HG02623 (cell line): ENCODE results near the gene GAA.

Source experiments
- ATAC-seq: cut with Tn5 transposase; IDR thresholded peaks from one replicate; pipeline ENCODE4 v1.9.1; 2021; ENCODE audit warnings: moderate library complexity; ENCODE audit not compliant: unreplicated experiment

Gene GAA

DNA sequence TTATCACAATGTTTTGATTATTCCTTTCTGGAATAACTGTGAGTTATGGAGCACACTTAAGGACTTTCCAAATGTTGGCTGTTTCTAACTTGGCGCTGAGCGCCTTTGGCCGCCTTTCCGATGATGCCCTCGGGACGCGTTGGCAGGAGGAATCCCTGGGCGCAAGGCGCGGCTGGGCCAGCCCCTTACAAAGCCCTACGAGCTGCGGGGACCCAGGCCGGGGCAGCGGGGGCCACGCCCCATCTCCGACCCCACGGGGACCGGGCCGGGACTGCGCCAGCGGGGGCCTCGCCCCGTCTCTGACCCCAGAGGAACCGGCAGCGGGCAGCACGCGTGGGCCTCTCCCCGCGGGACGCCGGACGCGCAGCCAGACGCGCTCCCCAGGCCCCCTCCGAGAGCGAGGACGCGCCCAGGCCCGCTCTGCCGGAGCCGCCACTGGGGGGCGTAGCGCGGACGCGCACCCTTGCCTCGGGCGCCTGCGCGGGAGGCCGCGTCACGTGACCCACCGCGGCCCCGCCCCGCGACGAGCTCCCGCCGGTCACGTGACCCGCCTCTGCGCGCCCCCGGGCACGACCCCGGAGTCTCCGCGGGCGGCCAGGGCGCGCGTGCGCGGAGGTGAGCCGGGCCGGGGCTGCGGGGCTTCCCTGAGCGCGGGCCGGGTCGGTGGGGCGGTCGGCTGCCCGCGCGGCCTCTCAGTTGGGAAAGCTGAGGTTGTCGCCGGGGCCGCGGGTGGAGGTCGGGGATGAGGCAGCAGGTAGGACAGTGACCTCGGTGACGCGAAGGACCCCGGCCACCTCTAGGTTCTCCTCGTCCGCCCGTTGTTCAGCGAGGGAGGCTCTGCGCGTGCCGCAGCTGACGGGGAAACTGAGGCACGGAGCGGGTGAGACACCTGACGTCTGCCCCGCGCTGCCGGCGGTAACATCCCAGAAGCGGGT is at the start of gene GAA:
Gene GAA, plus strand, starts transcription at position 571 of the 935 bp plus-strand sequence. CDS start 3,006 bp downstream, outside the sequence.
- ATAC-seq: peak; percentile 65

DNA sequence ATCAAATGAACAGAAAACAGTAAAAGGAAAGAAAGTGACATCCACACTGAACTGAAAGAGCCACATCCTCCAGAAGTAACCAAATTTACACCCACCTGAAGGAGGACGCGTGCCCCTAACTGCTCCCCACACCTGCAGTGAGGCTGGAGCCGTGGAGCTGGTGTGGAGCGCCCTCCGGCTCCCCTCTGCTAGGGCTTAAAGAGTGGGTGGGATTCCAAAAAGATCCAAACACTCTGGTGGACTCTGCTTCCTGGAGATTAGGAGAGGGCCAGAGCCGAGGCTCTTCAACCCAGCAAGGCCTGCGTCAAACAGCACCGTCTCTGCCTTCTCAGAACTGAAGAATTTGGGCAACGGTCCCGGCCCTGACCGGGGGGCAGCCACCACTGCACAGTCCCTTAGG is 49.7 kb upstream of the GAA start:
- ATAC-seq: no peak

DNA sequence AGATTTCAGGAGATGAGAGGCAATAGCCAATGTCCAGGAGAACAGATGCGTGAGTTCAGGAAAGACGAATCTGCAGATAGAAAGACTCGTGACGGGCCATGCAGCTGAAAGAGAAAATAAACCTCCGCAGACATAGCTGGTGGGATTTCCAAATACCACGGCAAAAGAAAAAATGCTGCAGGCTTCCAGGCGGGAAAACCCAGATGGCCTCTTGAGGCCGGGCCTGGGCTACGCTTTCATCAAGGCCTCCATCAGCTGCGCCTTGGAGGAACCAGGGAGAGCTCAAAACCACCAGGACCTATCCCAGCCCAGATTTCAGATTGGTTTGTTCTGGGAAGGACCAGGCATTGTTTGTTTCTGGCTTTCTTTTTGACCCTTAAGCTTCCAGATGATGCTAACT is 48.3 kb upstream of the GAA start:
- ATAC-seq: no peak

DNA sequence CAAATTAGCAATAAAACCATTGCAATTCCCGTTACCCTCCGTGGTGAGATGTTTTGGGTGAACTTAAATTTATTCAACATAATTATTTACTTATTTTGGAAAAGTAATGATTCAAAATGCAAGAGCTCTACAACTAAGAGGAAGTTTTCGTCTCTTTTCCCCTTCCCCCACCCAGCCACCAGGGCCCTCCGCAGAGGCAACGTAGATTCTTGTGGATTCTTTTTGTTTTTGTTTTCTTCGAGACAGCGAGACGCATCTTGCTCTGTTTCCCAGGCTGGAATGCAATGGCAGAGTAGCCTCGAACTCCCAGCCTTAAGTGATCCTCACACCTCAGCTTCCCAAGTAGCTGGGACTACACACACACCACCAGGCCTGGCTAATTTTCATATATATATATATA is 45.8 kb upstream of the GAA start:
- ATAC-seq: no peak

DNA sequence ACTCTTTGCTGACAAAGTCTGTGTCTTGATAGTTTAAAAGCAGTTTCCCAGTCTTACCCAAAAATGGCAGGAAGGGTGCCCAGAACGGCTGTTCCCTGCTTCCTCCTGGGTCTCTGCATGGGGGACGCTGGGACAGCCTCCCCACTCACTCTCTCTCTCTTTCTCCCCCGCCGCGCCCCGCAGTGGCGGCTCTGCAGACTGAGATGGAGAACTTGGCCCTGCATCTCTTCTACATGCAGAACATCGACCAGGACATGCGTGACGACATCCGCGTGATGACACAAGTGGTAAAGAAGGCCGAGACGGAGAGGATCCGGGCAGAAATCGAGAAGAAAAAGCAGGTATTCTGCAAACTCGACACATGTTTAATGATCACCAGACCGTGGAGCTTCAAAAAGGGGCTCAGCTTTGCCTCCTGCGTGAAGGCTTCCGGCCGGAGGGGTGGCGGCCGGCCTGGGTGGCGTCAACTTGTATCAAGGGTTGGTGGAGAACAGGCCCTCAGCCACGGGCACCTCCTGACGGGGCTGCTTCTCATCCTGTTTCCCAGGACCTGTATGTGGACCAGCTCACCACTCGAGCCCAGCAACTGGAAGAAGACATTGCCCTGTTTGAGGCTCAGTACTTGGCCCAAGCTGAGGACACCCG is 42.9 kb upstream of the GAA start:
- no peak for ATAC-seq

DNA sequence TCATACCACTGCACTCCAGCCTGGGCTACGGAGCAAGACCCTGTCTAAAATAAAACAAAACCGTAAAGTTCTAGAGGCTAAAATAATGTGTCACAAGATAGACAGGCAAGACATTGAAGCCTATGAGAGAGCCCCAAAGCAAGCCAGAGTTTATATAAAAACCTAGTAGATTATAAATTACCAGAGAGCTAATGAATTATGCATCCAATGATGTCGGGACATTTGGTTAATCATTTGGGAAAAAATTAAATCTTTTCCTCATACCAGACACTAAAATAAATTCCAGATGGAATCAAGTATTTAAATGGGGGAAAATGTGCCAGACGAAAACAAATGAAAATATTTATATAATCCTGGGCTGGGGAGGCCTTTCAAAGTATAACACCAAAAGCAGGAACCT is 40.7 kb upstream of the GAA start:
- ATAC-seq: no peak

DNA sequence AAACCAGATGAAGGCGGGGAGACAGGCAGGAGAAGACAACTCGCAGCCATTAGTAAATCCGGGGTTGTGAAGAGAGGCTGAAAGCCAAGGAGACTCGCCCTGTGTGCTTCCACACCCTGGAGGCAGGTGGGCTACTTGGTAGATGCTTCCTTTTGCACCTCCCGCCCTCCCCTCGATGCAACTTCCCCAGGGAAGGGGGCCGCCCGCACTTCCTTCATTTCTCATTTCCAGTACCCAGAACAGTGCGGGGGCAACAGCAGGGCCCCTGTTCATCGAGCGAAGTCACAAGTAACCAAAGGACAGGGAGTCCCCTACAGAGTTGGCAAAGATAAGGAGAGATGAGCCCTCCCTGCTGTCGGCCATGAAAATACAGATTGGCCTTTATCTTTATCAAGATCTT is 40.0 kb upstream of the GAA start:
- ATAC-seq: no peak

DNA sequence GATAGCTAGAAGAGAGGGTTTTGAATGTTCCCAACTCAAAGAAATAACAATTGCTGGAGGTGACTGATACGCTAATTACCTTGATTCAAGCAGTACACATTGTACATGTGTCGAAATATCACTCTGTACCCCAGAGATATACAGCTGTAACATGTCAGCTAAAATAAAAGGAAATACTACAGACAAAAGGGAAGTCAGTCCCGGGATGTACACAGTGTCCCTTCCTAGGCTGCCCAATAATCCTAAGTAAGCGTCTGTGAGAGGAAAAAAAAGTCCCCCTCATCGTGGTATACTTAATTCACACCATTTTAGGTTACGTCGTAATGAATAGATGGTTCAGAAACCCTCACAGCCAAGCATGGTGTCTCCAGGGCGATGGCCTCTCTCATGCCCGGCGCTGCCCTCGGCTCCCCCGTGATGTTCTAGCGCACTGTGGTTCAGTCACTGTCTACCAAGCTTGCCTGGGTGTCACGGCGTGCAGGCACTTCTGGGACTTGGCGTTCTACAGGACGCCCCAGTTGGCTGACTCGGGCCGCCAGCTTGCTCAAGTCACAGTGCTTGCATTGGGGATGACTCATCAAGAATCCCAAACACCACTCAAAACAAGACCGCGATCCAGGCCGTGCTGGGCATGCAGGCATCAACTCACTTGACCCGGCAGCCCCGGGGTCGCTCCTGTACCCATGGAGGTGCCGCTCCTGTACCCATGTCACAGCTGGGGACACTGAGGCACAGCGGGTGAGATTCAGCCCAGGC is 37.4 kb upstream of the GAA start:
- ATAC-seq: no peak

DNA sequence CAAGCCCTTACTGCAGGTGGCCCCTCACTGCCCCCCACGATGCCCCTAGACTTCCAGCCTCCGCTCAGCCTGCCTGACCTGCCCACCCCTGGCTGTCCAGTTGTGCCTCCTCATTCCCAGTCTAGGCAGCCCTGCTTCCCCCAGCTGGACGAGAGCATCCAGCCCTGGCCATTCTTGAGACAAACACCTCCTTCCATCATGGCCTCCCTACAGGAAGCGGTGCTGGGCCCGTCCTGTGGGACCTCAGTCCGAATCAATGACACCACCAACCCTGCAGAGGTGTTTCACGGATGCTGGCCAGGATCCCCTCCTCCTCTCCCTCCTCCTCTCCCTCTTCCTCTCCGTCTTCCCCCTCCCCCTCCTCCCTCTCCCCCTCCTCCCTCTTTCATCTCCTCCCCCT is 36.7 kb upstream of the GAA start:
- no peak for ATAC-seq

DNA sequence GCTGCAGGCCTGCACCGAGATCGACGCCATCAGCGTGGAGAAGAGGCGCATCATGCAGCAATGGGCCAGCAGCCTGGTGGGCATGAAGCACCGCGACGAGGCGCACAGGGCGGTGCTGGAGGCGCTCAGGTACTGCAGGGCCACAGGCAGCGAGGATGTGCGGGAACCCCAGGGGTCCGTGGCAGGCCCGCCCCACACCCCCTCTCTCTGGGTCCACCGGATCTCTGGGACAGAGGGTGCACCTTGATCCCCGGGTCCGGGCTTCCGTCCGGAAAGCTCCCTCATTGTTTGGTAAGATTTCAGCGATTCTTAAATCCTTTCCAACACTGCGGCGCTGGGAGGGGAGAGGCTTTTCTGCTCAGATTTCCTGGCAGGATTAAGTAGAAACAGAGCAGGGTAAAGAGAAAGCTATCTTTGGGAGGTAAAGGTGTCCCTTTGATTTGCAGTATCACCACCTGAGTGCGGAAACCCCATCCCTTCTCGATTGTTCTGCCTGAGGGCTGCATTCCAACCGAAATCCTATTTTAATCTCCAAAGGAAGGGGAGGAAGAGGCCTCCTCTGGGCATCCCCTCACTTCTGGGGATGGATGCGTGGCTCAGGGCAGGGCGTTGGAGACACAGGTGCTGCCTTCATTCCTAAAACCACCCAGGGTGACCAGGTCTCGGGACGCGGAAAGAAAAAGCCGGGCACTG is 35.8 kb upstream of the GAA start:
- no peak for ATAC-seq

DNA sequence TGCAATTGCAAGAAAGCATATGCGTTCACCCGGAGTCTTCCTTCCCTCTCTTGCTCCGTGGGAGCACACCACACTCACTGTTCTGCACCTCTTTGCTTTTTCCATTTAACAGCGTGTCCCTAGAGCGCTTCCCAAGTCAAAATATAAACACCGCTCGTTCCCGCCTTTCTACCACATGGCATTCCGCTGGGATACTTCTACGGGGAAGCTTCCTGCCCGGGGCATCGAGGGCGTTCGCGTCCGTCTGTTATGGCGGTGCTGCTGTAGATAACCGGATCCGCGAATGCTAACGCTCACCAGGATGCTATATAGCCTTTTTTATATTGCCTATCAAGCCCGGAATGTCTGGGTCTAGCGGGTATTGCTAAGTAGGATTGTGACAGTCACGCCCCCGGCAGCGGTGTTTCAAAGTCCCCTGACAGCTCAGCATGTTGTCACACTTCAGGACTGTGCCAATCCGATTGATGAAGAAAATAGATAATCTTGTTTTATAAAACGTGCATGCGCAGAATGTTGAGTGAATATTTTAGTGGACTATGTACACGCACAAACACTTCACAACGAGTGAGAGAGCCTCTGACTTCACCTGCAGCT is 33.9 kb upstream of the GAA start:
- no peak for ATAC-seq

DNA sequence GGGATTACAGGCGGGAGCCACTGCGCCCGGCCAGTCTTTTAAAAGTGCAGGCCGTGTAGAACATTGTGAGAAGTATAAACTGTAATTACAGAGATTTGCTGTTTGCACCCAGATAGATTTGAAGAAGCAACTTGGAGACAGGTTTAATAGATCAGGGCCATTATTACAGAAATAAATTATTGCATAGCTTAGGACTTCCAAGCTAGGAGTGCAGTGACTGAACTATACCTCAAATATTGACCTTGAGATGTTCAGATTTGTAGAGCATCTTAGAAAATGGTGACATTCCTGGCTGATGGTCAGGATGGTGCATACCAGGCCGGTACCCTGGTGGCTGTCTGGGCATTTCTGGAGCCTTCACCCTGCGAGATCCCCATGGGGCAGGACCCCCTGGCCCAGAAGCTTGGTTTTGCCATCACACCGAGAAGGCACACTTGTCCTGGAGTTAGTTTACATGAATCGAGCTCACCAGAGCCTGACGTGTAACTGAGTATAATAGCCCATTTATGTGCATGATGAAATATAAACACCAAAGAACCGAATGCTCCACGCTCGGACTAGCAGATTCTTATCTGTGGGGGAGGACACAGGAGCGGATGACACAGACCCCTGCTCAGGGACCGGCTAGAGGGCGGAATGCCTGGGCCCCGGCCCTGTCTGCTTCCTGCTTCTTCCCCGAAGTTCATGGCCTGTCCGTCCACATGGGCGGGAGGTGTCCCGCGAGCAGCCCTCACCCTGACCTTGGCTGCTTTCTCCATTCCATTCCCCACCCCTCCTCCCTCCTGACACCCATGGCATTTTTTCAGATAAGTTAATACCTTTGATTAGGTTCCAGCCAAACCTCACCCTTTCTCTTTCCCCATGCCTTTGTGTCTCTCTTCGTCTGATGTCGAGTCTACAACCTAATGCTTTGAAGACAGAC is 32.8 kb upstream of the GAA start:
- ATAC-seq: no peak

DNA sequence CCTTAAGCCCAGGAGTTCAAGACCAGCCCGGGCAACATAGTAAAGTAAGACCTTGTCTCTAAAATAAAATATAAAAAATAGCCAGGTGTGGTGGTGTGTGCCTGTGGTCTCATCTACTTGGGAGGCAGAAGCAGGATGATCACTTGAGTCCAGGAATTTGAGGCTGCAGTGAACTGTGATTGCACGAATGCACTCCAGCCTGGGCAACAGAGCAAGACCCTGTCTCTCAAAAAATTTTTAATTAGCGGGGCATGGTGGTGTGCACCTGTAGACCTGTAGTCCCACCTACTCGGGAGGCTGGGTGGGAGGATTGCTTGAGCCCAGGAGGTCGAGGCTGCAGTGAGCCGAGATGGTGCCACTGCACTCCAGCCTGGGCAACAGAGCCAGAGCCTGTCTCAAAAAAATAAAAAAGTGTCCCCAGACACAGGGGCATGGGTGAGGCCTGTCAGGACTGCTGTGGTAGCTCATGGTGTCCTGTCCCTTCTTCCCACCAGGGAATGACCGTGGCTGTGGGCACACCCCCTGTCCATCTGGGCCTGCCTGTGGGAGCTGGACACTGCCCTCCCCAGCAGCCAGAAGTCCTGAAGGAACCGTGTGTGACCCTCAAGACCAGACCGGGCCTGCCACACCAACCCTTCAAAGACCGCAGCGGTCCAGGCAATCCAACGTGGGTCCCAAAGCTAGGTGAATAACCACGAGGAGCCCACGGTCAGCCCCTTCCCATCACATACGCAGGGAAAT is 30.8 kb upstream of the GAA start:
- ATAC-seq: no peak

DNA sequence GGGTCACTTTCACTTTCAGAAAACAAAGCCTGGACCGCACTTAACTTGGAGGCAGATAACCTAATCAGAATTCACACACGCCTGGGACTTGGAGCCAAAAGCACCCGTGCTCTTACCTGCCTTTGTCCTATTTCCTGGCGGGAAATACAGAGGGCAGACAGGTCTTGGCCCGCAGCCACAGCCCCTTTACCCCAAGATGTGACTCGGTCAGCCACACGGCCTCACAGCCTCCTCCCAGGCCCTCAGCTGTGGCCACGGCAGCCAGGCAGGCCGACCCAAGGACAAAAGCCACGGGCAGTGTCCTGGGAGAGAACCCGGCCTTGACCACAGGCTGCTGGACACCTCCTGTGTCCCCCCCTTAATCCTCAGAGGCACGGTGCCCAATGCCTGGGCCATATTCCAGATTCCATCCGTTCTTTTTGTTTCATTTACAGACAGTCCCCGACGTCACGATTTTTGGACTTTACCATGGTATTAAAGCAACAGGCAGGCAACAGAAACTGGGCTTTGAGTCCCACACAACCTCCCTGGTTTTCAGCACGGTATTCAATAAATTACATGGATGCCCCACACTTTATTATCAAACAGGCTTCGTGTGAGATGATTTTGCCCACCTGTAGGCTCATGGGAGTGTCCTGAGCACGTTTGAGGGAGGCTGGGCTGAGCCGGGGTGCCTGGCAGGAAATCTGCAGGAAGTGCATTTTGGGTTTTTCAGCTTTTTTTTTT is 30.1 kb upstream of the GAA start:
- no peak for ATAC-seq

DNA sequence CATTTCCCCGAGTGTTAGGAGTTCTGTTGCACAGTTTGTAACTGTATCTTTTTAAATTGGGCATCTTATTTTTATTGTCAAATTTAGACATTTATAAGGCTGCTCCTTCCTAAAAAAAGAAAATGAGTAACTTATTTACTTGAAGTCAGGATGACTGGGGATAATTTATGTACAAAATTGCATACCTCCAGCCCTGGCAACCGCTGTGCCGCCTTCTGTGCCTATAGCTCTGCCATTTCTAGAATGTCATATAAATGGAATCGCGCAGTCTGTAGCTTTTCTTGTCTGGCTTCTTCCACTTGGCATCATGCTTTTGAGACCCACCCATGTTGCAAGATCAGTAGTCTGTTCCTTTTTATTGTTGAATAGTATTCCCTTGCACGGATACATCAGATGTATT is 29.0 kb upstream of the GAA start:
- ATAC-seq: no peak

DNA sequence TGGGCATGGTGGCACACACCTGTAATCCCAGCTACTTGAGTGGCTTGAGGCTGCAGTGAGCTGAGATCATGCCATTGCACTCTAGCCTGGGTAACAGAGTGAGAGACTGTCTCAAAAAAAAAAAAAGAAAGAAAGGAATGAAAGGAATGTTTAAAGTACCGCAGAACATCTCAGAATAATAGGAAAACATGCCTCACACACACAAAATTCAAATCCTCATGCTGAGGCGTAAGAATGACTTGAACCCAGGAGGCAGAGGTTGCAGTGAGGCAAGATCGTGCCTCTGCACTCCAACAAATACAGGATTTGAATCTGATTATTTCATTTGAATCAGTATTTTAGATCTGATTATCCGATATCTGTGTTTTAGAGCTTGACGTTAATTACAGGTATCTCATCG is 21.3 kb upstream of the GAA start:
- no peak for ATAC-seq

DNA sequence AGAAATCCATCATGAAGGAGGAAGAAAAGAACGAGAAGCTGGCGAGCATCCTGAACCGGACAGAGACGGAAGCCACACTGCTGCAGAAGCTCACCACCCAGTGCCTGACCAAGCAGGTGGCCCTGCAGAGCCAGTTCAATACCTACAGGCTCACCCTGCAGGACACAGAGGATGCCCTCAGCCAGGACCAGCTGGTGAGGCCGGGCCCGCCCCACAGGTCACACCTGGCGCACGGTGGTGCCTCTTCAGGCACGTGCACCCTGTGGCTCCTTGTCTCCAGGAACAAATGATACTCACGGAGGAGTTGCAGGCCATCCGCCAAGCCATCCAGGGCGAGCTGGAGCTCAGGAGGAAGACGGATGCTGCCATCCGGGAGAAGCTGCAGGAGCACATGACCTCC is 19.8 kb upstream of the GAA start:
- no peak for ATAC-seq

DNA sequence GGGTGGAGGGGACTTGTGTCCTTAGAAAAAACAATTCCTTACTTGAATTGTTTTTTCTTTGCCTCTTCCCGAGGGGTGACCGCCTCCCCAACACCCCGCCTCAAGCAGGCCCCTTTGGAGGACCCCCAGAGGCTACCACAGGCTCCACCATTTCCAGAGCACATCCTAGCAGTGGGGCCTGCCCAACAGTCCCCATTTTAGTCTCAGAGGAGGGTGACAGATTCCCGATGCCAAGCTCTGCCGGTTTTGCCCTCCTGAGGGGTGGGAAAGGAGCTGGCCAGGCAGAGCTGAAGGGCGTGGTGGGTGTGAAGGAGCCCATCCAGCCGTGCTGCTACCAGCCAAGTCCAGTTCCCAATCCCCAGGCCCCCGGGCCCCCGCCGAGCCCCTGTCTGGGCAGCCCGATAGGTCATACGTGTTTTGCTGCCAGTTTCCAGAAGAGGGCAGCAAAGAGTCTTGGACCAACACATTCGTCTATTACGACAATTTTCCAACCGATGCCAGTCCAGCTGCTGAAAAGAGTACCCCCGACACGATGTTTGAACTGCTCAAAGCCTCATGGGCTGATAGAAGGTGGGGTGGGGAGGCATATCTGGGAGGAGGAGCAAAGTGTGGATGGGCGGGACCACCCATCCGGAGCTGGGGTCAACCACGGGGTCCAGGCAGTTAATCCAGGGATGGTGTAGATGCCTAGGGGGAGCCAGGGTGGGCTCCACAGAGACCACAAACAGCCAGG is 18.8 kb upstream of the GAA start:
- ATAC-seq: no peak
